GM13976 (cell line): ENCODE results near the gene PTGDS.
"Not testable (repeated sequence)": the region's sequence is repeated elsewhere in the genome, so short reads cannot be mapped to it uniquely, and the experiment has no call there.

Experiments
- DNase-seq: peaks from one replicate; pipeline ENCODE4 v3.0.0; 2012; ENCODE audit warnings: low spot score
- in situ Hi-C: fragments of 300-500 bp; cut with MboI; formaldehyde crosslinking; loops from one replicate; pipeline ENCODE4 v1.12.0; 2022; ENCODE audit warnings: low sequenced_read_pairs, mixed read lengths, inconsistent platforms; ENCODE audit not compliant: unreplicated experiment
- TF ChIP-seq, protein P1 (sequence below): IDR thresholded peaks from 2 replicates; pipeline ENCODE4 v1.5.1; 2012; ENCODE audit warnings: borderline replicate concordance, mild to moderate bottlenecking; ENCODE audit not compliant: insufficient read depth; ENCODE audit errors: extremely low read depth, missing control alignments, control extremely low read depth

The PTGDS gene

GRCh38 chr9:136997830-136998234 lies 20.5 kb downstream of the PTGDS start:
- no peak for DNase-seq
- in situ Hi-C loops = no loop called here
- TF ChIP-seq, protein P1, sequence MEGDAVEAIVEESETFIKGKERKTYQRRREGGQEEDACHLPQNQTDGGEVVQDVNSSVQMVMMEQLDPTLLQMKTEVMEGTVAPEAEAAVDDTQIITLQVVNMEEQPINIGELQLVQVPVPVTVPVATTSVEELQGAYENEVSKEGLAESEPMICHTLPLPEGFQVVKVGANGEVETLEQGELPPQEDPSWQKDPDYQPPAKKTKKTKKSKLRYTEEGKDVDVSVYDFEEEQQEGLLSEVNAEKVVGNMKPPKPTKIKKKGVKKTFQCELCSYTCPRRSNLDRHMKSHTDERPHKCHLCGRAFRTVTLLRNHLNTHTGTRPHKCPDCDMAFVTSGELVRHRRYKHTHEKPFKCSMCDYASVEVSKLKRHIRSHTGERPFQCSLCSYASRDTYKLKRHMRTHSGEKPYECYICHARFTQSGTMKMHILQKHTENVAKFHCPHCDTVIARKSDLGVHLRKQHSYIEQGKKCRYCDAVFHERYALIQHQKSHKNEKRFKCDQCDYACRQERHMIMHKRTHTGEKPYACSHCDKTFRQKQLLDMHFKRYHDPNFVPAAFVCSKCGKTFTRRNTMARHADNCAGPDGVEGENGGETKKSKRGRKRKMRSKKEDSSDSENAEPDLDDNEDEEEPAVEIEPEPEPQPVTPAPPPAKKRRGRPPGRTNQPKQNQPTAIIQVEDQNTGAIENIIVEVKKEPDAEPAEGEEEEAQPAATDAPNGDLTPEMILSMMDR = no peak

DNA sequence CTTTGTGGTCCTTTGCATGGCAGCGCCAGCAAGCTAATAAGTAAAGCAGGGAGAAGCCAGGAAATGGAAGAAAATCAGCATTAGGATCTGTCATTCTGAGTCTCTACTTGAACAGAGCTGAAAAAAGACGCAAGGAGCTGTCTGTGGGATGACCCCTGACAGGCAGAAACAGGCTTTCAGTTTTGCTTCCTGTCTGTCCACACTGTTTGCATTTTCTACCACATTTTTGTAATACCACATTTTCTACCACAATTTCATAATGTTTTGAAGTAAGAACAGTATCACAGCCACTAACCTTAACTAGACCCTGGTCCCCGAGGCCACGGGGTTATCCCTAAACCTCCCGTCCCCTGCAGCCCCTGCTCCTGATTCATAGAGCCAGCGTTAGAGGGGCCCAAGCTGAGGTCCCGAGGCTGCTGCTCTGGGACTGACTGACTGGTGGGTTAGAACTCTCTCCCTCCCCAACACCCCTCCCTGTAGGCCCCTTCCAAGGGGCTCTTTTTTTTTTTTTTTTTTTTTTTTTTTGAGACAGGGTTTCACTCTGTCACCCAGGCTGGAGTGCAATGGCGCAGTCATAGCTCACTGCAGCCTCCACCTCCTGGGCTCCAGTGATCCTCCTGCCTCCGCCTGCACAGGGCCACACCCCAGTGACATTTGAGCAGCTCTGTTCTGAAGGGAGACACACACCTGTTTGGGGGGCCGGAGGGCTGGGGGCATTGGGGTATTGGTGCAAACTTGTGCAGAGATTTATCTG lies 23.1 kb downstream of the PTGDS start:
- TF ChIP-seq, protein P1 = no peak
- in situ Hi-C loops = no loop called here
- DNase-seq = peak; percentile 86

DNA sequence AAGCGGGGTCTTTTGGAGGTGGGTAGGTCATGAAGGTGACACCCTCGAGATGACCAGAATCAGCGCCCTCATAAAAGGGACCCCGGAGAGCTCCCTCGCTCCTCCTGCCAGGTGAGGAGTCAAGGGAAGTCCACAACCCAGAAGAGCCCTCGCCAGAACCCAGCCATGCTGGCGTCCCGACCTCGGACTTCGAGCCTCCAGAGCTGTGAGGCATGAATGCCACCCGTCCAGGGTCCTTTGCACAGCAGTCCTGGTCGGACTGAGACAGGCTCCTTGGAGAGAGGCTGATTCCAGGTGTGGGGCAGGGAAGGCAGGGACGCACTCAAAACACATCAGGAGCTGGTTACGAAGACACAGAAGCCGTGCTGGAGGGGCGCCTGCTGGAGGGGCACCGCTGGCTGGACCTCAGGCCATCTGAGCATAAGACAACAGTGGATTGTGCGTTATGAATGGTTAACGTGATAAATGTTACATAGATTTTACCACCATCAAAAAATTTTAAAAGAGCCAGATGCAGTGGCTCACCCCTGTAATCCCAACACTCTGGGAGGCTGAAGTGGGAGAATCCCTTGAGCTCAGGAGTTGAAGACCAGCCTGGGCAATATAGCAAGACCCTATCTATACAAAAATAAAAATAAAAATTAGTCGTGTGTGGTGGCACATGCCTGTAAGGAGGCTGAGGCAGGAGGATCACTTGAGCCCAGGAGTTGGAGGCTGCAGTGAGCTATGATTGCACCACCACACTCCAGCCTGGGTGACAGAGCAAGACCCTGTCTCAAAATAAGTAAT lies 24.7 kb downstream of the PTGDS start:
- in situ Hi-C loops = no loop called here
- DNase-seq = no peak
- TF ChIP-seq, protein P1 = no peak

GRCh38 chr9:137002646-137003041 lies 25.3 kb downstream of the PTGDS start:
- TF ChIP-seq, protein P1 = no peak
- DNase-seq = no peak
- in situ Hi-C loops = no loop called here

DNA sequence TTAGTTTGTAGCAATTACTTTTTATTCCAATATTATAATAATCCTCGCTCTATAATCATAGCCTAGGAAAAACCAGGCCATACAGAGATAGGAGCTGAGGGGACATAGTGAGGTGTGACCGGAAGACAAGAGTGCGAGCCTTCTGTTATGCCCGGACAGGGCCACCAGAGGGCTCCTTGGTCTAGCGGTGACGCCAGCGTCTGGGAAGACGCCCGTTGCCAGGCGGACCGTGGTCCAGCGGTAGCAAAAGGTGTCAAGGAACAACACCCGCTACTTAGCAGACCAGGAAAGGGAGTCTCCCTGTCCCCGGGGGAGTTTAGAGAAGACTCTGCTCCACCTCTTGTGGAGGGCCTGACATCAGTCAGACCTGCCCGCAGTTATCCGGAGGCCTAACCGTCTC lies 27.0 kb downstream of the PTGDS start:
- TF ChIP-seq, protein P1 = peak; percentile 17
- DNase-seq, in situ Hi-C loops: not testable (repeated sequence)

DNA sequence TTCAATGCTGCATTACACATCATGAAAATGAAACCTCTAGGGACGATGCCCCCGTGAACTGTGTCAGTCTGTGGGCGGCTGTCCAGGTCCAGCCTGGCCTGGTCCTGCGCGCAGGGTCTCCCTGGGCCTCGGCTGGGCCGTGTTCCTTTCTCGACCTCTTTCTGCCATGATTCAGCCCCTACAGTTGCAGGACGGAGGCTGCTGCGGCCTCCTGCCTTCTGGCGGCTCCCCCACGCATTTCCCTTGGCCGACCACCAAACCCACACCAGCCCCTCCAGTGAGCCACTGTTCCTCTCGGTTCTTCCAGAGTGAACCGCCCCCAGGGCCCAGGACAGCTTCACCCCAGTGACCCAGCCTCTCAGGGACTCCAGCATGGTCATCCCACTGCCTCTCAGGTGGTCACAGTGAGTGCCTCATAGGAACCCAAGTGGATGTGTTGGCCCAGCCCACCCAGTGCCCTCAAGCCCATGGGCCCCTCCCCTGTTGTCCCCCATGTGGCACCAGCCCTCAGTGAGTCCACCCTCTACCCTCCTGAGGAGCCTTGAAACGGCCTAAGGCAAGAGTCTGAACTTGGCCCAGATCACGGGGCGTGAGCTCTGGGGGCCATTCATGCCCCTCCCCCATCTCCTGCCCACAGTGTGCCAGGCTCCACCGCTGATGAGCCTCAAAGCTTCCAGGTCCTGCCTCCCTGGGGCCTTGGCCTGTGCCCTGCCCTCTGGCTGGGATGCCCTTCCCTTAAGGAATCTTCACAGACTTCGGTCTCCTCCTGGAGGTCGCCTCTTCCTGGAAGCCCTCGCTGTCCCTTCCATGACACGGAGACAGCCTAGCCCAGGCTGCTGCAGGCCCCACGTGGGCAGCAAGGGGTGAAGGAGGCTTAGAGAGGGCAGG lies 29.1 kb downstream of the PTGDS start:
- DNase-seq = no peak
- TF ChIP-seq, protein P1 = no peak
- in situ Hi-C loops = no loop called here
